T-helper 1 cell (primary cell): ENCODE measurements around the gene HCRTR1.

ENCODE experiments used
- DNase-seq, 5 donors: peaks; one replicate each; pipeline ENCODE4 v3.0.0-alpha.2; 2012 to 2020

Gene HCRTR1

DNA sequence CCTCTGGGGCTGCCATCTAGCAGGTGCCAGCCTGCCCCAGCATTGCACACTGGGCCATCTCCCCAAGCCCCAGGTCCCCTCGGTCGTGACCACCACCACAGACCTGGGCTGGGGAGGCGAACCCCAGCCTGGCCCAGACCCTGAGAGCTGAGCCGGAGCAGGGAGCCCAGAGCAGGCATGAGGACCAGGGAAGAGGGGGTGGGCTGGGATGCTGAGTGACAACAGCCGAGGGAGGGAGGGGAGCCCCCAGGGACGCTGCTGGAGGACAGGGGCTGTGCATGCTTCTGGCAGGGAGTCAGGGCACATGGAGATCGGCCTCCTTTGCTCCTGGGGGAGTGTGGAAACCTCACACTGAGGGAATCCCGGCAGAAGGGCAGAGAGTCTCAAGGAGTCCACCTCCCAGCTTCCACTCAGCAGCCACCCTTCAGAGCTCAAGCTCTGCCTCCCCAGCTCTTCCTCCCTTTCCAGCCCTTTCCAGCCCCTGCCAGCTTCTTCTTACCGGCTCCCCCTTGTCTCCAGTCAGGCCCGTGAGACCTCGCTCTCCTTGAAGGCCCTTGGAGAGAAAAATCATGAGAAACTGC is 50.9 kb downstream of the HCRTR1 start:
- no peak for DNase-seq

GRCh38 chr1:31669433-31669785 is 51.9 kb downstream of the HCRTR1 start:
- no peak for DNase-seq

GRCh38 chr1:31669786-31670592 is 52.5 kb downstream of the HCRTR1 start:
- no peak for DNase-seq

- DNase-seq: no peak
These were observed 53.1 kb downstream of the HCRTR1 start for GRCh38 chr1:31670593-31670964.

- no peak for DNase-seq
These were observed 53.7 kb downstream of the HCRTR1 start for GRCh38 chr1:31671147-31671546.

DNA sequence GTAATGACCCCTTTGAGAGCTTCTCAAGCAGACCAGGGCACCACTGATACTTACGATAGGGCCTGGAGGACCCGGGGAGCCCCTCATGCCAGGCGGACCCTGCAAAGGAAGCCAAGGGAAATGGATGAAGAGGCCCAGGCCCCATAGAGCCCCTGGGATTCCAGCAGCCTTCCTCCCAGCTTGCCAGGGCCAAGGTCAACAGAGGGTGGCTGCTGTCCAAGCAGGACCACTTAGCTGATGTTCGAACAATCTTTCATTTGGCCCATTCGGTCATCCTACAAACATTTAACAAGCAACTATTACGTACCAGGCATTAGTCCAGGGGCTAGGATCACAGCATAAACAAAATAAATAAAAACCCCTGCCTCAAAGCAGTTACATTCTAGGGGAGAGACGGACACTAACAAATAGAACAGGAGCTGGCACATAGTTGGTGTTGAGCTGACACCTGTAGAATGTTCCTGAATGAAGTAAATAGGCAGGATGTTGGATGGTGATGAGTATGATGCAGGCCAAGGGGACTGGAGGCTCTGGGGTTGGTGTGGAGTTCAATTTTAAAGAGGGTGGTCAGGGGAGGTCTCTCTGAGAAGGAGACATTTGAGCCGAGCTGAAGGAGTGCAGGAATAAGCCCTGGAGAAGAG is 54.2 kb downstream of the HCRTR1 start:
- no peak for DNase-seq

GRCh38 chr1:31672986-31673385 is 55.5 kb downstream of the HCRTR1 start:
- no peak for DNase-seq

- no peak for DNase-seq
These were observed 55.9 kb downstream of the HCRTR1 start for GRCh38 chr1:31673433-31673832.

DNA sequence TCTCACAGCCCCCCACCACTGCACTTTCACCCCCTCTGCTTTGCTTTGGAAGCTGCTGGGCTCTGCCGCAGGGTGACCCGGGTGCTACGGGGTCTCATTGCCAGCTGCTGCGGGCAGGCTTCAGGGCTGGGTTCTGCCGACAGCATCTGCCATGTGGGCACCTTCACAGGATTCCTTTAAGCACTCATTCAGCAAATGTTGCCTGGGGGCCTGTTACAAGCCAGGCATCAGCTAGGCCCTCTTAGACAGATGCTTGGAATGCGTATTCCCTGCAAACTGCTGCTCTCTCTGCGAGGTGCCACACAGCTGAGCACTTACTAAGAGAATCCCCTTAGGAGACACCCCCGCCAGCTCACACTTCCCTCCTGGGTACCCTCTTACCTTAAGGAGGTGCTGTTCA is 57.1 kb downstream of the HCRTR1 start:
- DNase-seq: no peak

GRCh38 chr1:31675161-31675560 is 57.7 kb downstream of the HCRTR1 start:
- DNase-seq: no peak

DNA sequence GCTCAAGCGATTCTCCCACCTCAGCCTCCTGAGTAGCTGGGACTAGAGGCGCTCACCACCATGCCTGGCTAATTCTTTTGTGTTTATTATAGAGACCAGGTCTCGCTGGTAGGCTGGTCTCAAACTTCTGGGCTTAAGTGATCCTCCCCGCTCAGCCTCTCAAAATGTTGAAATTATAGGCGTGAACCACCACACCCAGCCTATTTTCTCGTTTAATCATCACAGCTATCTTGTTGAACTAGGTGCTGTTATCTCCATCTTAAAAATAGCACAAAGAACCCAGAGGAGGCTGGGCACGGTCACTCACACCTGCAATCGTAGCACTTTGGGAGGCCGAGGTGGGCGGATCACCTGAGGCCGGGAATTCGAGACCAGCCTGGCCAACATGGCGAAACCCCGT is 58.3 kb downstream of the HCRTR1 start:
- no peak for DNase-seq
